Smooth muscle cell (in vitro differentiated cells): ENCODE results near the gene TMEM209. TPM values are rescaled to one million over a fixed set of nuclear protein-coding genes. Genes with fewer than 3 reads are reported as not detected.
"Not testable (repeated sequence)": the region's sequence is repeated elsewhere in the genome, so short reads cannot be mapped to it uniquely, and the experiment has no call there.

Experiments used
- DNase-seq: peaks from one replicate; lab custom pipeline; 2025; ENCODE audit not compliant: unreplicated experiment; lab: John Stamatoyannopoulos, UW
- H2AFZ ChIP-seq: fragments of 200-600 bp; sonication (generic); 2 replicates; pipeline ENCODE4 v1.6.0; 2016; ENCODE audit warnings: antibody characterized with exemption, low read depth, mild to moderate bottlenecking
- H3F3A ChIP-seq: fragments of 200-600 bp; sonication (generic); 2 replicates; pipeline ENCODE4 v1.6.0; 2017; ENCODE audit warnings: antibody characterized with exemption, low read depth
- H3K27ac ChIP-seq: fragments of 200-600 bp; sonication (generic); 2 replicates; pipeline ENCODE4 v1.5.1; 2016; ENCODE audit warnings: low read depth, mild to moderate bottlenecking
- H3K27me3 ChIP-seq: fragments of 200-600 bp; sonication (generic); 2 replicates; pipeline ENCODE4 v1.6.1; 2016; ENCODE audit warnings: low read depth, mild to moderate bottlenecking
- H3K36me3 ChIP-seq: fragments of 200-600 bp; sonication (generic); 2 replicates; pipeline ENCODE4 v1.5.1; 2016; ENCODE audit warnings: low read depth
- H3K4me1 ChIP-seq: fragments of 200-600 bp; sonication (generic); 2 replicates; pipeline ENCODE4 v1.5.1; 2016; ENCODE audit warnings: low read depth
- H3K4me2 ChIP-seq: fragments of 200-600 bp; sonication (generic); 2 replicates; pipeline ENCODE4 v1.6.0; 2016; ENCODE audit warnings: mild to moderate bottlenecking
- H3K4me3 ChIP-seq: fragments of 200-600 bp; sonication (generic); 2 replicates; pipeline ENCODE4 v1.5.1; 2016; ENCODE audit warnings: mild to moderate bottlenecking
- H3K79me2 ChIP-seq: fragments of 200-600 bp; sonication (generic); 2 replicates; pipeline ENCODE4 v1.6.0; 2016; ENCODE audit warnings: low read depth, mild to moderate bottlenecking
- H3K9ac ChIP-seq: fragments of 200-600 bp; sonication (generic); 2 replicates; pipeline ENCODE4 v1.6.0; 2016; ENCODE audit warnings: low read depth
- H3K9me3 ChIP-seq: fragments of 200-600 bp; sonication (generic); replicated peaks from 2 replicates; pipeline ENCODE4 v1.5.1; 2016; ENCODE audit warnings: low read depth
- H4K20me1 ChIP-seq: fragments of 200-600 bp; sonication (generic); 2 replicates; pipeline ENCODE4 v1.6.0; 2016; ENCODE audit warnings: low read depth
- WGBS: methylation state at CpG from one replicate; pipeline ENCODE4 v1.1.7; 2016; ENCODE audit warnings: low lambda C conversion rate; 5-methylcytosine and 5-hydroxymethylcytosine counted together
- polyA plus RNA-seq: library from polyadenylated mRNA; unstranded; fragments of >200 nt; fragmentation: Nextera tagmentation; extraction: Ambion mirVana; gene quantifications from 2 replicates; pipeline ENCODE4 v1.2.1, GENCODE V29; 2016
- total RNA-seq: library from RNA; depleted of rRNA; stranded (reverse); fragments of >200 nt; gene quantifications from 2 replicates; pipeline ENCODE4 v1.2.3, GENCODE V29; 2014
- TF ChIP-seq, protein P1 (sequence below): fragments of 200-600 bp; sonication (generic); IDR thresholded peaks from 2 replicates; pipeline ENCODE4 v1.5.1; 2017; ENCODE audit warnings: borderline replicate concordance, mild to moderate bottlenecking, antibody characterized with exemption; ENCODE audit not compliant: insufficient read depth, poor library complexity, severe bottlenecking

TMEM209 gene
- total and polyA plus RNA-seq, 2 experiments from 2014 or later: 15.1 to 20.3 TPM

DNA sequence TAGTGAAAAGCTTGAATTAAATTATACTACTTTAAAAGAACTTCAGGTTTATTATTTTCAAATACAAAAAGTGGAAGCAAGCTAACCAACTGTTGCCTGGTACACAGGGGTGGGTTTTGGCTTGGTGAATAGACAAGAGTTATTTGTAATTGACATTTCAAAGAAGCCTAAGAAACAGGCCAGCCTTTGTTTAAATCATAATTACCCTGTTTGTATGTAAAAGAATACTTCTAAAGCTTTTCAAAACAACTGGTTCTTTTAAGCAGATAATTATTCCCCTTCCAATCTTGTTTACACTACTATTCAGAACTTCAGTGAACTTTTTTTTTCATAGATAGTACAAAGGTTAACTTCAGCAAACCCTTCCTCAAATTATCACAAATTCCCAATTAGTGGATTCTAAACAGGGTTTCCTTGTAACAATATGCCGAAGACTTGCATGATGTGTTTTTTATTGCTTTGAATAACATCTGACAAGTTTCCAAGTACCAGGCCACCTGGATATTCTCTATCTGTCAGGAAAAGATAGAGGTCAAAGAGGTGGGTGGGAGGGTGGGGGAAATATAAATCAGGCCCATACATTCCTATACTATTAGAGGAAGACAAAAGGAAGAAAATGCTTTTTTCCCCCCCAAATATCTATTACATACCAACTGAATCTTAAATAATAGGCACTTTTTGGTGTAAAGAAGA lies 22.8 kb upstream of the TMEM209 start:
- Histone ChIP-seq H3F3A (no peaks in the 10 kb centered on the region), H3K4me2 (no peak overlapping the region), H3K27ac (peak overlapping the region; percentile 35), H3K9ac (no peak overlapping the region), H3K4me3 (no peak overlapping the region), H3K79me2 (no peaks in the 10 kb centered on the region), H3K4me1 (peaks cover 23% of the 10 kb centered on the region), H4K20me1 (no peaks in the 10 kb centered on the region), H2AFZ (peak overlapping the region; percentile 85), H3K9me3 (no peaks in the 10 kb centered on the region), H3K36me3 (no peaks in the 10 kb centered on the region), H3K27me3 (no peaks in the 10 kb centered on the region)
- WGBS: 18% methylated on average over 1 of the region's 1 CpG
- TF ChIP-seq, protein P1, sequence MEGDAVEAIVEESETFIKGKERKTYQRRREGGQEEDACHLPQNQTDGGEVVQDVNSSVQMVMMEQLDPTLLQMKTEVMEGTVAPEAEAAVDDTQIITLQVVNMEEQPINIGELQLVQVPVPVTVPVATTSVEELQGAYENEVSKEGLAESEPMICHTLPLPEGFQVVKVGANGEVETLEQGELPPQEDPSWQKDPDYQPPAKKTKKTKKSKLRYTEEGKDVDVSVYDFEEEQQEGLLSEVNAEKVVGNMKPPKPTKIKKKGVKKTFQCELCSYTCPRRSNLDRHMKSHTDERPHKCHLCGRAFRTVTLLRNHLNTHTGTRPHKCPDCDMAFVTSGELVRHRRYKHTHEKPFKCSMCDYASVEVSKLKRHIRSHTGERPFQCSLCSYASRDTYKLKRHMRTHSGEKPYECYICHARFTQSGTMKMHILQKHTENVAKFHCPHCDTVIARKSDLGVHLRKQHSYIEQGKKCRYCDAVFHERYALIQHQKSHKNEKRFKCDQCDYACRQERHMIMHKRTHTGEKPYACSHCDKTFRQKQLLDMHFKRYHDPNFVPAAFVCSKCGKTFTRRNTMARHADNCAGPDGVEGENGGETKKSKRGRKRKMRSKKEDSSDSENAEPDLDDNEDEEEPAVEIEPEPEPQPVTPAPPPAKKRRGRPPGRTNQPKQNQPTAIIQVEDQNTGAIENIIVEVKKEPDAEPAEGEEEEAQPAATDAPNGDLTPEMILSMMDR: no peak
- no peak for DNase-seq

DNA sequence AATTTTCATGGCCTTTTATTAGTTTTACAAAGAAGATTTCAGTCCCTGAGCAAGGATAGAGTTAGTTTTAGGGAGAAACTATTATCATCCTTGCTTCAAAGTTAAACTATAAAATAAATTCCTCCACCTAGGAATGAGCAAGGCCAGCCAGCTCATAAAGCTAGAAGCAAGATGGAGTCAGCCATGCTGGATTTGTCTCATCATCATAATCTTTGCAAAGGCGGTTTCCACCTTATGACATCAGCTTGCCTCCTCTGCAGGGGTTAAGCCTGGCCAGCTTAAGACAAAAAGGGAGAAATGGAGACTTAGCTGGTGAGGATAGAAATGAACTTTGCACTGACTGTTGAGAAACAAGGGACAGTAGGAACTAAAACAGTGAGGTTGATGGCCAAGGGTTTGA lies 21.1 kb upstream of the TMEM209 start:
- Histone ChIP-seq H3K4me1 (peaks cover 23% of the 10 kb centered on the region), H3K4me2 (no peak overlapping the region), H2AFZ (no peak overlapping the region), H3K79me2 (no peaks in the 10 kb centered on the region), H3K27me3 (no peaks in the 10 kb centered on the region), H3K4me3 (no peak overlapping the region), H4K20me1 (no peaks in the 10 kb centered on the region), H3K36me3 (no peaks in the 10 kb centered on the region), H3K9ac (no peak overlapping the region), H3F3A (no peaks in the 10 kb centered on the region), H3K27ac (no peak overlapping the region), H3K9me3 (no peaks in the 10 kb centered on the region)
- WGBS: 88% methylated on average over 1 of the region's 1 CpG
- TF ChIP-seq, protein P1: no peak
- no peak for DNase-seq

DNA sequence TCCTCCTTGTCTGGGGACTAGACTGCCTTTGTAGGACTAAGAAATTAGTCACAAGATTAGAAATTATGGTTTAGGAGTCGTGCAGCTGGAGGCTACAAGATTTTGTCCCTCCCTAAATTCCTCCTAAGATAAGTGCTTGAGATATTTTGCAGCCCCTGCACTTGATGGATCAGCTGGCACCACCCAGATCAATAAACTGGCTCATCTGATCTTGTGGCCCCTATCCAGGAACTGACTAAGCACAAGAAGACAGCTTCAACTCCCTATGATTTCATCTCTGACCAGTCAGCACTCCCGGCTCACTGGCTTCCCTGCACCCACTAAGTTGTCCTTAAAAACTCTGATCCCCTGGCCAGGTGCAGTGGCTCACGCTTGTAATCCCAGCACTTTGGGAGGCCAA lies 19.7 kb upstream of the TMEM209 start:
- not testable (repeated sequence) for H3K27me3 ChIP-seq, H3K79me2 ChIP-seq, H3K9ac ChIP-seq, H3K36me3 ChIP-seq, H4K20me1 ChIP-seq, H2AFZ ChIP-seq, H3F3A ChIP-seq, H3K4me3 ChIP-seq, H3K9me3 ChIP-seq, H3K4me2 ChIP-seq, DNase-seq
- WGBS: 29% methylated on average over 3 of the region's 3 CpGs
- Histone ChIP-seq H3K27ac (peak overlapping the region; percentile 19), H3K4me1 (peaks cover 23% of the 10 kb centered on the region)

DNA sequence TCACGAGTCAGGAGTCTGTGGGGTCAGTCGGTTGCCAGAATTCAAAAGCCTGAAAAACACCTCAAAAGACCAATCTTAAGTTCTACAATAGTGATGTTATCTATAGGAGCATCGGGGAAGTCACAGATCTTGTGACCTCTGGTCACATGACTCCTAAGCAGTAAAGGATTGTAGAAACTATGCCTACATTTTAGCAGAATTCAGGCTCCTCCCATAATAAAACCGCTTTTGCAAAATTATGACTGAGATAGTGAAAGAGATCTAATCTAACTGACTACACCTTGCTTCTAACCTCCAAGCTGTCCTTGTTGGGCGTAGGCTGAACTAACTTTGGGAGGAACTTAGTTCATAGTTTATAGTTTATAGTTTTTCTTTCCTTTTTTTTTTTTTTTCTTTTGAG lies 19.0 kb upstream of the TMEM209 start:
- no peaks in the 10 kb centered on the region for H3K36me3 ChIP-seq
- H3K4me1 ChIP-seq: peaks cover 21% of the 10 kb centered on the region
- H3K27ac ChIP-seq: peak overlapping the region; percentile 19
- no peaks in the 10 kb centered on the region for H3F3A ChIP-seq
- H4K20me1 ChIP-seq: no peaks in the 10 kb centered on the region
- H3K27me3 ChIP-seq: no peaks in the 10 kb centered on the region
- no peak overlapping the region for H2AFZ ChIP-seq
- no peak overlapping the region for H3K9ac ChIP-seq
- H3K9me3 ChIP-seq: no peaks in the 10 kb centered on the region
- TF ChIP-seq, protein P1: no peak
- no peak overlapping the region for H3K4me2 ChIP-seq
- no peaks in the 10 kb centered on the region for H3K79me2 ChIP-seq
- H3K4me3 ChIP-seq: no peak overlapping the region
- no peak for DNase-seq
- WGBS: 92% methylated on average over 5 of the region's 5 CpGs
